SK-N-MC (cell line): ENCODE data around the gene SLITRK4.

Experiments
- DNase-seq: peaks from one replicate; pipeline ENCODE4 v3.0.0-alpha.2; 2011; ENCODE audit warnings: low read depth, low spot score
- H3K27ac ChIP-seq: fragments of 200-600 bp; sonication (generic); 2 replicates; pipeline ENCODE4 v1.5.1; 2016; ENCODE audit warnings: mixed run types
- H3K36me3 ChIP-seq: fragments of 200-600 bp; sonication (generic); 2 replicates; pipeline ENCODE4 v1.6.1; 2017; ENCODE audit warnings: antibody characterized with exemption, low read length, mixed read lengths; ENCODE audit not compliant: insufficient read depth
- H3K4me3 ChIP-seq: fragments of 200-600 bp; sonication (generic); 2 replicates; pipeline ENCODE4 v1.5.1; 2016
- H3K9ac ChIP-seq: fragments of 200-600 bp; sonication (generic); 2 replicates; pipeline ENCODE4 v1.8.0; 2017; ENCODE audit warnings: mixed run types, mixed read lengths; ENCODE audit not compliant: insufficient read length
- H3K9me3 ChIP-seq: fragments of 200-600 bp; sonication (generic); 2 replicates; pipeline ENCODE4 v1.6.1; 2017; ENCODE audit warnings: low read depth, mild to moderate bottlenecking, antibody characterized with exemption, low read length, moderate library complexity, mixed read lengths
- EZH2 ChIP-seq: fragments of 200-600 bp; sonication (generic); IDR thresholded peaks from one replicate; pipeline ENCODE4 v1.6.1; 2017; ENCODE audit warnings: antibody characterized with exemption
- FOXP2 ChIP-seq: optimal IDR thresholded peaks from 2 replicates; pipeline ENCODE3; 2011; ENCODE audit warnings: mild to moderate bottlenecking, moderate library complexity; ENCODE audit not compliant: insufficient read depth; ENCODE audit errors: extremely low read length, control extremely low read depth
- POLR2AphosphoS5 ChIP-seq: IDR thresholded peaks from 2 replicates; pipeline ENCODE4 v1.6.1; 2012; ENCODE audit warnings: mild to moderate bottlenecking, low read depth, low read length, borderline replicate concordance

The SLITRK4 gene

GRCh38 chrX:143635915-143636314 lies at the start of gene SLITRK4:
TSS of gene SLITRK4 (minus strand) at chrX:143636101. CDS start at chrX:143631108, 4,993 bp downstream.
- H3K36me3 ChIP-seq: no peaks in the 10 kb centered on the region
- peak within 1 kb of the TSS; percentile 76 for H3K4me3 ChIP-seq
- no peak within 1 kb of the TSS for H3K9ac ChIP-seq
- TF ChIP-seq POLR2AphosphoS5 (no peak), EZH2 (no peak), FOXP2 (no peak)
- no peak for DNase-seq
- no peaks in the 10 kb centered on the region for H3K9me3 ChIP-seq
- H3K27ac ChIP-seq: no peak within 1 kb of the TSS

- no peak overlapping the region for H3K4me3 ChIP-seq
- no peak for DNase-seq
- no peaks in the 10 kb centered on the region for H3K9me3 ChIP-seq
- no peak for TF ChIP-seq EZH2
- TF ChIP-seq POLR2AphosphoS5: no peak
- TF ChIP-seq FOXP2: no peak
- no peak overlapping the region for H3K9ac ChIP-seq
- no peaks in the 10 kb centered on the region for H3K36me3 ChIP-seq
- no peak overlapping the region for H3K27ac ChIP-seq
These were observed 47.6 kb upstream of the SLITRK4 start for GRCh38 chrX:143683486-143683885.

GRCh38 chrX:143674926-143675325 lies 39.0 kb upstream of the SLITRK4 start:
- Histone ChIP-seq H3K4me3 (no peak overlapping the region), H3K27ac (no peak overlapping the region), H3K36me3 (no peaks in the 10 kb centered on the region), H3K9ac (no peak overlapping the region), H3K9me3 (no peaks in the 10 kb centered on the region)
- DNase-seq: no peak
- TF ChIP-seq FOXP2 (no peak), POLR2AphosphoS5 (no peak), EZH2 (no peak)

GRCh38 chrX:143669395-143669794 lies 33.5 kb upstream of the SLITRK4 start:
- DNase-seq: no peak
- TF ChIP-seq EZH2 (no peak), FOXP2 (no peak), POLR2AphosphoS5 (no peak)
- no peak overlapping the region for H3K27ac ChIP-seq
- no peak overlapping the region for H3K9ac ChIP-seq
- no peaks in the 10 kb centered on the region for H3K9me3 ChIP-seq
- H3K36me3 ChIP-seq: no peaks in the 10 kb centered on the region
- no peak overlapping the region for H3K4me3 ChIP-seq

GRCh38 chrX:143664302-143664701 lies 28.4 kb upstream of the SLITRK4 start:
- no peak overlapping the region for H3K4me3 ChIP-seq
- no peaks in the 10 kb centered on the region for H3K36me3 ChIP-seq
- no peak for DNase-seq

GRCh38 chrX:143663755-143664154 lies 27.9 kb upstream of the SLITRK4 start:
- no peak overlapping the region for H3K27ac ChIP-seq
- H3K36me3 ChIP-seq: no peaks in the 10 kb centered on the region
- no peak for DNase-seq
- H3K9ac ChIP-seq: no peak overlapping the region
- H3K9me3 ChIP-seq: no peaks in the 10 kb centered on the region
- TF ChIP-seq FOXP2 (no peak), POLR2AphosphoS5 (no peak), EZH2 (no peak)
- no peak overlapping the region for H3K4me3 ChIP-seq

More at GRCh38 chrX:143664302-143664701, 28.4 kb upstream of the SLITRK4 start:
- Histone ChIP-seq H3K27ac (no peak overlapping the region), H3K9ac (no peak overlapping the region), H3K9me3 (no peaks in the 10 kb centered on the region)
- TF ChIP-seq POLR2AphosphoS5 (no peak), FOXP2 (no peak), EZH2 (no peak)

- Histone ChIP-seq H3K9me3 (no peaks in the 10 kb centered on the region), H3K9ac (no peak overlapping the region), H3K36me3 (no peaks in the 10 kb centered on the region), H3K27ac (no peak overlapping the region), H3K4me3 (no peak overlapping the region)
- no peak for TF ChIP-seq FOXP2
- no peak for DNase-seq
These were observed 25.4 kb upstream of the SLITRK4 start for GRCh38 chrX:143661286-143661685.

GRCh38 chrX:143648705-143649104 lies 12.8 kb upstream of the SLITRK4 start:
- DNase-seq: no peak
- Histone ChIP-seq H3K9me3 (no peaks in the 10 kb centered on the region), H3K4me3 (no peak overlapping the region), H3K9ac (no peak overlapping the region), H3K27ac (no peak overlapping the region), H3K36me3 (no peaks in the 10 kb centered on the region)
- no peak for TF ChIP-seq FOXP2
- no peak for TF ChIP-seq EZH2
- no peak for TF ChIP-seq POLR2AphosphoS5

- Histone ChIP-seq H3K9me3 (no peaks in the 10 kb centered on the region), H3K27ac (no peak overlapping the region), H3K9ac (no peak overlapping the region), H3K4me3 (no peak overlapping the region), H3K36me3 (no peaks in the 10 kb centered on the region)
- no peak for DNase-seq
- TF ChIP-seq FOXP2: no peak
- no peak for TF ChIP-seq POLR2AphosphoS5
- no peak for TF ChIP-seq EZH2
These were observed 6.5 kb upstream of the SLITRK4 start for GRCh38 chrX:143642426-143642825.

- no peak for DNase-seq
These were observed 930 bp upstream of the SLITRK4 start for GRCh38 chrX:143636831-143637230.

More at GRCh38 chrX:143636831-143637230, 930 bp upstream of the SLITRK4 start:
- Histone ChIP-seq H3K36me3 (no peaks in the 10 kb centered on the region), H3K4me3 (no peak overlapping the region), H3K27ac (no peak overlapping the region), H3K9ac (no peak overlapping the region), H3K9me3 (no peaks in the 10 kb centered on the region)
- TF ChIP-seq POLR2AphosphoS5 (no peak), FOXP2 (no peak), EZH2 (no peak)
